Measurements from ENCODE around the gene OR5B2. TPM values are rescaled to one million over a fixed set of nuclear protein-coding genes. Genes with fewer than 3 reads are reported as not detected.

The OR5B2 gene
- polyA plus RNA-seq, 4 donors: 0.25 TPM; not detected in 3

Other genes with a start within 250 kb of the OR5B2 start
- gene OR9Q2, start 239.1 kb downstream of the OR5B2 start, polyA plus RNA-seq (ENCODE audit: insufficient read length in 4 of 4): not detected
- gene OR1S2, start 224.0 kb downstream of the OR5B2 start, polyA plus RNA-seq (ENCODE audit: insufficient read length in 4 of 4): not detected
- not detected for gene OR1S1, start 215.4 kb downstream of the OR5B2 start, polyA plus RNA-seq (ENCODE audit: insufficient read length in 4 of 4)
- gene OR10Q1, start 199.2 kb downstream of the OR5B2 start, polyA plus RNA-seq (ENCODE audit: insufficient read length in 4 of 4): not detected
- not detected for gene OR10W1, start 159.9 kb downstream of the OR5B2 start, polyA plus RNA-seq (ENCODE audit: insufficient read length in 4 of 4)
- gene OR5B17, start 69.1 kb downstream of the OR5B2 start, polyA plus RNA-seq (ENCODE audit: insufficient read length in 4 of 4): not detected
- not detected for gene OR5B3, start 21.2 kb downstream of the OR5B2 start, polyA plus RNA-seq (ENCODE audit: insufficient read length in 4 of 4)
- gene OR5B12, start 14.1 kb upstream of the OR5B2 start, polyA plus RNA-seq (ENCODE audit: insufficient read length in 4 of 4): under 1 TPM in 1 of 4 donors, not detected in 3; 0.38 TPM
- not detected for gene OR5B21, start 80.0 kb upstream of the OR5B2 start, polyA plus RNA-seq (ENCODE audit: insufficient read length in 4 of 4)
- gene LPXN, start 147.7 kb upstream of the OR5B2 start, polyA plus RNA-seq (ENCODE audit: insufficient read length in 4 of 4): 1 to 10 TPM; 7.1 to 8.6 (median 8.2) TPM
- gene ZFP91, start 150.9 kb upstream of the OR5B2 start, polyA plus RNA-seq (ENCODE audit: insufficient read length in 4 of 4): 10 to 100 TPM; 57.9 to 72.9 (median 61.2) TPM
- 1 to 10 TPM in 3 of 4 donors, under 1 TPM in 1; 0.99 to 1.6 (median 1.3) TPM for gene CNTF, start 194.5 kb upstream of the OR5B2 start, polyA plus RNA-seq (ENCODE audit: insufficient read length in 4 of 4)